HepG2 (cell line): Measurements from ENCODE around the gene FAF2. TPM values are rescaled to one million over a fixed set of nuclear protein-coding genes. Genes with fewer than 3 reads are reported as not detected.

Source experiments
- ATAC-seq: fragments of 200-7000 bp; cut with Tn5 transposase; 3 replicates; pipeline ENCODE4 v1.9.1; 2020; ENCODE audit warnings: mild to moderate bottlenecking, moderate library complexity
- BruUV-seq: library from RNA; stranded (reverse); fragments of 400-500 nt; replicated peaks from 2 replicates; lab custom pipeline; 2021; lab: Mats Ljungman, UMichigan
- CTCF ChIA-PET: fragments of 300-600 bp; formaldehyde crosslinking; extraction: SDS; loops from one replicate; lab custom pipeline; 2021; ENCODE audit warnings: low total read pairs, inconsistent platforms, low intra/inter-chr PET ratio; lab: Yijun Ruan, JAX
- POLR2A ChIA-PET: fragments of 350-600 bp; sonication (Branson Sonifier 250); formaldehyde crosslinking; loops from one replicate; lab custom pipeline; 2020; ENCODE audit warnings: antibody characterized with exemption, inconsistent platforms; lab: Yijun Ruan, JAX
- DNase-seq: peaks from one replicate; pipeline ENCODE4 v3.0.0-alpha.2; 2015; ENCODE audit warnings: low spot score
- FAIRE-seq: peaks from 3 replicates; lab custom pipeline; 2011; peaks lifted over from hg19 to GRCh38; lab: Jason Lieb, UNC
- H2AFZ ChIP-seq: one replicate; pipeline ENCODE4 v1.6.1; 2011; ENCODE audit warnings: low read length, inconsistent platforms
- H3K27ac ChIP-seq: fragments of 300-600 bp; 3 replicates; pipeline ENCODE4 v1.8.0; 2011; ENCODE audit warnings: mixed run types, mild to moderate bottlenecking, mixed read lengths, low read length, inconsistent platforms; ENCODE audit not compliant: insufficient read depth; ENCODE audit errors: extremely low read length
- H3K27me3 ChIP-seq, 2 experiments: fragments of 200-600 bp in 1 of 2; 2 replicates in 1 of 2; 3 replicates in 1 of 2; pipeline versions ENCODE4 v1.6.0 to v1.8.0; 2011; ENCODE audit warnings: low read length in 2 of 2, mild to moderate bottlenecking in 2 of 2, moderate library complexity in 2 of 2, inconsistent platforms in 1 of 2; ENCODE audit not compliant: insufficient read depth in 2 of 2, control insufficient read depth in 1 of 2
- H3K36me3 ChIP-seq, 2 experiments: fragments of 200-600 bp in 1 of 2; replicated peaks in 1 of 2; 2 replicates in 1 of 2; 3 replicates in 1 of 2; pipeline versions ENCODE4 v1.5.1 to v1.8.0; 2011; ENCODE audit warnings: low read length in 2 of 2, inconsistent platforms in 1 of 2; ENCODE audit not compliant: insufficient read depth in 2 of 2, control insufficient read depth in 1 of 2
- H3K4me1 ChIP-seq: 2 replicates; pipeline ENCODE4 v1.5.1; 2012; ENCODE audit warnings: low read length, inconsistent platforms; ENCODE audit not compliant: insufficient read depth
- H3K4me2 ChIP-seq: 2 replicates; pipeline ENCODE4 v1.6.0; 2011; ENCODE audit warnings: low read depth, low read length, inconsistent platforms
- H3K4me3 ChIP-seq, 3 experiments: fragments of 200-600 bp in 1 of 3; sonication (generic), shearing (Covaris generic) in 1 of 3; replicated peaks in 1 of 3; 2 replicates each; pipeline ENCODE4 v1.5.1; 2011 to 2016; ENCODE audit warnings: low read length in 3 of 3, inconsistent platforms in 2 of 3, low read depth in 2 of 3, mild to moderate bottlenecking in 2 of 3, control low read depth in 1 of 3, mixed read lengths in 1 of 3; ENCODE audit not compliant: insufficient read depth in 1 of 3
- H3K79me2 ChIP-seq: one replicate; pipeline ENCODE4 v1.6.1; 2011; ENCODE audit warnings: low read length, inconsistent platforms; ENCODE audit not compliant: insufficient read depth
- H3K9ac ChIP-seq: 2 replicates; pipeline ENCODE4 v1.6.0; 2011; ENCODE audit warnings: mild to moderate bottlenecking, low read depth, low read length, inconsistent platforms; ENCODE audit not compliant: insufficient read depth
- H3K9me3 ChIP-seq: 2 replicates; pipeline ENCODE4 v1.5.1; 2012; ENCODE audit warnings: mild to moderate bottlenecking, low read length
- H4K20me1 ChIP-seq: 2 replicates; pipeline ENCODE4 v1.6.0; 2011; ENCODE audit warnings: inconsistent platforms, mild to moderate bottlenecking, low read length, moderate library complexity; ENCODE audit not compliant: insufficient read depth
- CHCHD3 ChIP-seq: sonication (generic); formaldehyde crosslinking; IDR thresholded peaks from 2 replicates; pipeline ENCODE4 v1.8.0; 2022; ENCODE audit warnings: mild to moderate bottlenecking, missing genetic modification reagents, moderate library complexity
- HHEX ChIP-seq: IDR thresholded peaks from 2 replicates; pipeline ENCODE4 v1.6.1; 2016; ENCODE audit warnings: control low read depth
- KDM1A ChIP-seq: IDR thresholded peaks from 2 replicates; pipeline ENCODE4 v1.6.1; 2016; ENCODE audit warnings: missing compliant biosample characterization
- PPARG ChIP-seq: conservative IDR thresholded peaks from 2 replicates; pipeline ENCODE4 v1.6.1; 2016; ENCODE audit warnings: missing biosample characterization, missing genetic modification reagents
- TAF1 ChIP-seq: sonication (generic); formaldehyde crosslinking; IDR thresholded peaks from 2 replicates; pipeline ENCODE4 v1.4.0; 2020; ENCODE audit warnings: missing genetic modification reagents
- ZMAT3 ChIP-seq: sonication (generic); formaldehyde crosslinking; conservative IDR thresholded peaks from 2 replicates; pipeline ENCODE4 v1.7.0; 2021; ENCODE audit warnings: missing genetic modification reagents
- ZNF296 ChIP-seq: sonication (generic); formaldehyde crosslinking; conservative IDR thresholded peaks from 2 replicates; pipeline ENCODE4 v1.5.0; 2020; ENCODE audit warnings: mild to moderate bottlenecking, missing genetic modification reagents
- ZNF558 ChIP-seq: sonication (generic); formaldehyde crosslinking; IDR thresholded peaks from 2 replicates; pipeline ENCODE4 v1.9.0; 2022; ENCODE audit warnings: mild to moderate bottlenecking, missing genetic modification reagents, borderline replicate concordance
- ZSCAN12 ChIP-seq: sonication (generic); formaldehyde crosslinking; IDR thresholded peaks from 2 replicates; pipeline ENCODE4 v1.9.0; 2021; ENCODE audit warnings: mild to moderate bottlenecking, missing genetic modification reagents
- WGBS: methylation state at CpG from one replicate; pipeline ENCODE4 v1.1.6; 2017; ENCODE audit warnings: low lambda C conversion rate; 5-methylcytosine and 5-hydroxymethylcytosine counted together
- in situ Hi-C: cut with HindIII; loops from 2 replicates; pipeline ENCODE4 v1.10.0; 2017; ENCODE audit warnings: low pct_unique_long_range_greater_than_20kb; ENCODE audit not compliant: extremely low pct_ligation_motif_present
- intact Hi-C: fragments of 100-400 bp; cut with micrococcal nuclease; formaldehyde crosslinking; loops from one replicate; pipeline ENCODE4 v1.10.0; 2022; ENCODE audit not compliant: unreplicated experiment
- polyA plus RNA-seq, 8 experiments: library from polyadenylated mRNA; depleted of rRNA in 3 of 8; stranded (reverse) in 7 of 8; unstranded in 1 of 8; fragments of >200 nt; fragmentation: Illumina TruSeq in 4 of 8; extraction: Trizol in 4 of 8; gene quantifications; 2 replicates each; pipeline versions ENCODE4 v1.2.1 to v1.2.3, GENCODE V29; 2011 to 2016; ENCODE audit warnings: low read depth in 4 of 8, missing spikeins in 1 of 8, mixed read lengths in 1 of 8; ENCODE audit not compliant: insufficient read depth in 1 of 8
- total RNA-seq, 5 experiments: library from RNA; depleted of rRNA; stranded (reverse); fragments of >200 nt; fragmentation: Illumina TruSeq; extraction: Trizol; gene quantifications; 2 replicates each; pipeline ENCODE4 v1.2.3, GENCODE V29; 2016; ENCODE audit warnings: low read depth in 1 of 5
- TF ChIP-seq, protein P1 (sequence below): sonication (generic); formaldehyde crosslinking; IDR thresholded peaks from 2 replicates; pipeline ENCODE4 v1.4.0; 2020; ENCODE audit warnings: mild to moderate bottlenecking, missing genetic modification reagents
- TF ChIP-seq, protein P2 (sequence below), 2 experiments: fragments of 450-650 bp in 1 of 2; sonication (generic) in 1 of 2; formaldehyde crosslinking; IDR thresholded peaks; 2 replicates each; pipeline versions ENCODE4 v1.5.0 to v1.8.0; 2020 to 2022; ENCODE audit warnings: mild to moderate bottlenecking in 1 of 2, missing genetic modification reagents in 1 of 2
- TF ChIP-seq, protein P3 (sequence below): sonication (generic); formaldehyde crosslinking; IDR thresholded peaks from 2 replicates; pipeline ENCODE4 v1.8.1; 2023; ENCODE audit warnings: mild to moderate bottlenecking, missing genetic modification reagents
- TF ChIP-seq, protein P4 (sequence below): sonication (generic); formaldehyde crosslinking; IDR thresholded peaks from 2 replicates; pipeline ENCODE4 v1.4.0; 2020; ENCODE audit warnings: missing genetic modification reagents, borderline replicate concordance

The FAF2 gene
- total and polyA plus RNA-seq, 2 of the 13 experiments (the other 11 are each of a cell fraction or from before 2014, with no cell fraction given) = 27.8 to 34.3 TPM

DNA sequence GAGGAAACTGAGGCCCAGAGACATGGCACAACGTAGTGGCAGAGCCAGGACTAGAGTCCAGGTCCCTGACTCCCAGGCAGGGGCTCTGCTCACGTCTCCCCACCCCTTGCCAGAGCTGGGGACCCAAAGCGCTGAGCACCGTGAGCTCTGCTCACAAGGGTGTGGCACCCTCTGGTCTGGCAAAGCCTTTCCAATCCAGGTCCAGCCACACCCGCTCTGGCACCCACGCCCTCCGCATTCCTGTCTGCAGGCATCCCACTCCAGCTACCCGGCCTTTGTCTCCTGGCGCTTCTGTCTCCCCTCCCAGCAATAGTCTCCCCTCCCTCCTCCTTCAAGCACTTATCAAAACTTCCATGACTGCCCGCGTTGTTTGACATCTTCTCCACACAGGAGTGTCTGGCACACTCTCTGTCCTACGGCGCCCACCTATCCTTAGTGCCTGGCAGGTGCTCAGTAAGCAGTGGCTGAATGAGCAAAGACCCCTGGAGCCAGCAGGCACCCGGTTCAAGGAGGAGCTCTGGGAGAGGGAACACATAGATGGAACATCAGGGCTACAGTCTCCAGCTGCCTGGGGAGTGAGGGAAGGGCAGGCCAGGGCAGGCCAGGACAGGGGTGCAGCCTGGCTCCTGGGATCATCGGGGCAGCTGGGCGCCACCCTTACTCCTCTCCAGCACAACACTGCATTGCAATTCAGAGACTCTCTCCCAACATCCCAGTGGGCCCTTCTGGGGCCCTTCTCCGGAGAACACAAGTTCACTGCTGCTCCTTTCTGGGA lies 47.6 kb upstream of the FAF2 start:
- H3K27ac ChIP-seq = no peak overlapping the region
- no TSS peak for BruUV-seq
- no peaks in the 10 kb centered on the region for H3K9me3 ChIP-seq
- no peaks in the 10 kb centered on the region for H4K20me1 ChIP-seq
- no peaks in the 10 kb centered on the region for H3K79me2 ChIP-seq
- ATAC-seq (no peak), DNase-seq (no peak), FAIRE-seq (no peak)
- H3K4me3 ChIP-seq = no peak overlapping the region
- H3K4me1 ChIP-seq = peaks cover 25% of the 10 kb centered on the region
- H3K36me3 ChIP-seq = 0 out of 5 replicates have a peak, but pooled peaks cover 0 to 2% of the 10 kb centered on the region in 2 experiments
- TF ChIP-seq PPARG (CRISPR knock-in tag) (no peak), KDM1A (CRISPR knock-in tag) (no peak), ZMAT3 (CRISPR knock-in tag) (no peak), CHCHD3 (no peak), ZSCAN12 (no peak), ZNF296 (CRISPR knock-in tag) (no peak), ZNF558 (CRISPR knock-in tag) (no peak), TAF1 (CRISPR knock-in tag) (no peak), HHEX (CRISPR knock-in tag) (no peak)
- TF ChIP-seq, protein P1, sequence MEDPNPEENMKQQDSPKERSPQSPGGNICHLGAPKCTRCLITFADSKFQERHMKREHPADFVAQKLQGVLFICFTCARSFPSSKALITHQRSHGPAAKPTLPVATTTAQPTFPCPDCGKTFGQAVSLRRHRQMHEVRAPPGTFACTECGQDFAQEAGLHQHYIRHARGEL (CRISPR knock-in tag) = no peak
- TF ChIP-seq, protein P2, sequence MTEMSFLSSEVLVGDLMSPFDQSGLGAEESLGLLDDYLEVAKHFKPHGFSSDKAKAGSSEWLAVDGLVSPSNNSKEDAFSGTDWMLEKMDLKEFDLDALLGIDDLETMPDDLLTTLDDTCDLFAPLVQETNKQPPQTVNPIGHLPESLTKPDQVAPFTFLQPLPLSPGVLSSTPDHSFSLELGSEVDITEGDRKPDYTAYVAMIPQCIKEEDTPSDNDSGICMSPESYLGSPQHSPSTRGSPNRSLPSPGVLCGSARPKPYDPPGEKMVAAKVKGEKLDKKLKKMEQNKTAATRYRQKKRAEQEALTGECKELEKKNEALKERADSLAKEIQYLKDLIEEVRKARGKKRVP (CRISPR knock-in tag; IDR thresholded peaks at IDR 0.05) = no peak
- TF ChIP-seq, protein P3, sequence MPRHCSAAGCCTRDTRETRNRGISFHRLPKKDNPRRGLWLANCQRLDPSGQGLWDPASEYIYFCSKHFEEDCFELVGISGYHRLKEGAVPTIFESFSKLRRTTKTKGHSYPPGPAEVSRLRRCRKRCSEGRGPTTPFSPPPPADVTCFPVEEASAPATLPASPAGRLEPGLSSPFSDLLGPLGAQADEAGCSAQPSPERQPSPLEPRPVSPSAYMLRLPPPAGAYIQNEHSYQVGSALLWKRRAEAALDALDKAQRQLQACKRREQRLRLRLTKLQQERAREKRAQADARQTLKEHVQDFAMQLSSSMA (CRISPR knock-in tag) = no peak
- TF ChIP-seq, protein P4, sequence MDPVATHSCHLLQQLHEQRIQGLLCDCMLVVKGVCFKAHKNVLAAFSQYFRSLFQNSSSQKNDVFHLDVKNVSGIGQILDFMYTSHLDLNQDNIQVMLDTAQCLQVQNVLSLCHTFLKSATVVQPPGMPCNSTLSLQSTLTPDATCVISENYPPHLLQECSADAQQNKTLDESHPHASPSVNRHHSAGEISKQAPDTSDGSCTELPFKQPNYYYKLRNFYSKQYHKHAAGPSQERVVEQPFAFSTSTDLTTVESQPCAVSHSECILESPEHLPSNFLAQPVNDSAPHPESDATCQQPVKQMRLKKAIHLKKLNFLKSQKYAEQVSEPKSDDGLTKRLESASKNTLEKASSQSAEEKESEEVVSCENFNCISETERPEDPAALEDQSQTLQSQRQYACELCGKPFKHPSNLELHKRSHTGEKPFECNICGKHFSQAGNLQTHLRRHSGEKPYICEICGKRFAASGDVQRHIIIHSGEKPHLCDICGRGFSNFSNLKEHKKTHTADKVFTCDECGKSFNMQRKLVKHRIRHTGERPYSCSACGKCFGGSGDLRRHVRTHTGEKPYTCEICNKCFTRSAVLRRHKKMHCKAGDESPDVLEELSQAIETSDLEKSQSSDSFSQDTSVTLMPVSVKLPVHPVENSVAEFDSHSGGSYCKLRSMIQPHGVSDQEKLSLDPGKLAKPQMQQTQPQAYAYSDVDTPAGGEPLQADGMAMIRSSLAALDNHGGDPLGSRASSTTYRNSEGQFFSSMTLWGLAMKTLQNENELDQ = no peak
- WGBS = 93% methylated on average over 14 of the region's 17 CpGs
- intact Hi-C loops = no loop called here
- ChIA-PET POLR2A (interaction anchor here (0.7 to 1.1 kb wide), 2 partner anchors 11 to 137 kb away, joined by 3 read pairs; partner anchors contain the start of gene RNF44), CTCF (no interaction called here)
- in situ Hi-C loops = no loop called here
- no peak overlapping the region for H2AFZ ChIP-seq
- H3K27me3 ChIP-seq = no peaks in the 10 kb centered on the region
- H3K9ac ChIP-seq = no peak overlapping the region
- no peak overlapping the region for H3K4me2 ChIP-seq
